RWPE2 (cell line): ENCODE measurements around the gene ZNF215.

Experiments
- ATAC-seq: fragments of 200-7000 bp; cut with Tn5 transposase; 3 replicates; pipeline ENCODE4 v1.9.1; 2021; ENCODE audit warnings: low read depth
- DNase-seq: peaks from one replicate; pipeline ENCODE4 v3.0.0-alpha.2; 2020; ENCODE audit warnings: low spot score
- H3K27ac ChIP-seq: fragments of 450-650 bp; 2 replicates; pipeline ENCODE4 v1.5.1; 2017; ENCODE audit warnings: mild to moderate bottlenecking; ENCODE audit not compliant: poor library complexity, severe bottlenecking
- H3K27me3 ChIP-seq: fragments of 250-450 bp; sonication (Bioruptor Pico); 2 replicates; pipeline ENCODE4 v1.5.1; 2021; ENCODE audit warnings: mild to moderate bottlenecking, moderate library complexity; ENCODE audit not compliant: insufficient read depth, poor library complexity, severe bottlenecking
- H3K36me3 ChIP-seq: fragments of 250-450 bp; sonication (Bioruptor Pico); 2 replicates; pipeline ENCODE4 v1.5.1; 2020; ENCODE audit warnings: low read depth, mild to moderate bottlenecking, moderate library complexity
- H3K4me1 ChIP-seq: fragments of 250-450 bp; sonication (Bioruptor Pico); 2 replicates; pipeline ENCODE4 v1.5.1; 2021; ENCODE audit warnings: mild to moderate bottlenecking, moderate library complexity; ENCODE audit not compliant: insufficient read depth, poor library complexity, severe bottlenecking
- H3K4me3 ChIP-seq: fragments of 250-450 bp; sonication (Bioruptor Pico); 2 replicates; pipeline ENCODE4 v1.5.1; 2021; ENCODE audit warnings: mild to moderate bottlenecking, moderate library complexity; ENCODE audit not compliant: severe bottlenecking
- H3K9me3 ChIP-seq: fragments of 250-450 bp; sonication (Bioruptor Pico); 2 replicates; pipeline ENCODE4 v1.5.1; 2021; ENCODE audit warnings: mild to moderate bottlenecking, moderate library complexity; ENCODE audit not compliant: severe bottlenecking
- TF ChIP-seq, protein P1 (sequence below): fragments of 450-650 bp; IDR thresholded peaks from one replicate; pipeline ENCODE4 v1.5.1; 2017; ENCODE audit warnings: mild to moderate bottlenecking, moderate library complexity; ENCODE audit not compliant: poor library complexity, severe bottlenecking

ZNF215 gene

GRCh38 chr11:6988506-6988905 is 62.3 kb downstream of the ZNF215 start:
- H3K9me3 ChIP-seq = no peaks in the 10 kb centered on the region
- H3K27me3 ChIP-seq = no peaks in the 10 kb centered on the region
- H3K36me3 ChIP-seq = no peaks in the 10 kb centered on the region
- no peak overlapping the region for H3K4me3 ChIP-seq
- no peak overlapping the region for H3K27ac ChIP-seq
- DNase-seq (no peak), ATAC-seq (no peak)
- H3K4me1 ChIP-seq = peaks cover 14% of the 10 kb centered on the region
- TF ChIP-seq, protein P1, sequence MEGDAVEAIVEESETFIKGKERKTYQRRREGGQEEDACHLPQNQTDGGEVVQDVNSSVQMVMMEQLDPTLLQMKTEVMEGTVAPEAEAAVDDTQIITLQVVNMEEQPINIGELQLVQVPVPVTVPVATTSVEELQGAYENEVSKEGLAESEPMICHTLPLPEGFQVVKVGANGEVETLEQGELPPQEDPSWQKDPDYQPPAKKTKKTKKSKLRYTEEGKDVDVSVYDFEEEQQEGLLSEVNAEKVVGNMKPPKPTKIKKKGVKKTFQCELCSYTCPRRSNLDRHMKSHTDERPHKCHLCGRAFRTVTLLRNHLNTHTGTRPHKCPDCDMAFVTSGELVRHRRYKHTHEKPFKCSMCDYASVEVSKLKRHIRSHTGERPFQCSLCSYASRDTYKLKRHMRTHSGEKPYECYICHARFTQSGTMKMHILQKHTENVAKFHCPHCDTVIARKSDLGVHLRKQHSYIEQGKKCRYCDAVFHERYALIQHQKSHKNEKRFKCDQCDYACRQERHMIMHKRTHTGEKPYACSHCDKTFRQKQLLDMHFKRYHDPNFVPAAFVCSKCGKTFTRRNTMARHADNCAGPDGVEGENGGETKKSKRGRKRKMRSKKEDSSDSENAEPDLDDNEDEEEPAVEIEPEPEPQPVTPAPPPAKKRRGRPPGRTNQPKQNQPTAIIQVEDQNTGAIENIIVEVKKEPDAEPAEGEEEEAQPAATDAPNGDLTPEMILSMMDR = no peak

- no peaks in the 10 kb centered on the region for H3K9me3 ChIP-seq
- no peak for ATAC-seq
- DNase-seq = no peak
- no peak overlapping the region for H3K27ac ChIP-seq
- H3K4me3 ChIP-seq = no peak overlapping the region
- H3K36me3 ChIP-seq = no peaks in the 10 kb centered on the region
- H3K27me3 ChIP-seq = no peaks in the 10 kb centered on the region
- TF ChIP-seq, protein P1 = no peak
- peaks cover 14% of the 10 kb centered on the region for H3K4me1 ChIP-seq
Measured at GRCh38 chr11:6991227-6991626, 65.0 kb downstream of the ZNF215 start.

DNA sequence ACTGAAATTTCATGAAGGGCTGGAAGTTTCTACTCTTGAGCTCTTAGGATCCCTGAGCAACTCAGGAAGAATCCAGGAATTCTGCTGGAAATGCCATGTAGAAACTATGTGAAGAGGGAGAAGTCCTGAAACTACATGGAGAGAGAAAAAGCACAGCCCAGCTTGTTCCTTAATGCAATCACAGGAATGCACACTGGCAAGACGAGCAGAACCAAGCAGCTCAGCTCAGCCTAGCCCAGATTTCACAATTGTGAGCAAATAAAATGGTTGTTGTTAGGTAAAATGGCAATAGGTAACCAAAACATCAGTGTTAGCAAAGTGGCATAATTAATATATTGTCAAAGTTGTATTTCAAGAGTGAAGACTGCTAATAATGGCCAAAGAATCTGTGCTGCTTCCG is 65.8 kb downstream of the ZNF215 start:
- no peaks in the 10 kb centered on the region for H3K9me3 ChIP-seq
- DNase-seq (no peak), ATAC-seq (no peak)
- no peaks in the 10 kb centered on the region for H3K36me3 ChIP-seq
- H3K4me3 ChIP-seq = no peak overlapping the region
- TF ChIP-seq, protein P1 = no peak
- no peaks in the 10 kb centered on the region for H3K27me3 ChIP-seq
- peak overlapping the region; percentile 14 for H3K27ac ChIP-seq
- H3K4me1 ChIP-seq = peaks cover 16% of the 10 kb centered on the region

- TF ChIP-seq, protein P1 = no peak
- H3K27me3 ChIP-seq = no peaks in the 10 kb centered on the region
- ATAC-seq (peak; percentile 91), DNase-seq (no peak)
- no peak overlapping the region for H3K4me3 ChIP-seq
- H3K27ac ChIP-seq = peak overlapping the region; percentile 14
- H3K4me1 ChIP-seq = peaks cover 16% of the 10 kb centered on the region
- H3K9me3 ChIP-seq = no peaks in the 10 kb centered on the region
- H3K36me3 ChIP-seq = no peaks in the 10 kb centered on the region
Measured at GRCh38 chr11:6992457-6993417, 66.5 kb downstream of the ZNF215 start.

DNA sequence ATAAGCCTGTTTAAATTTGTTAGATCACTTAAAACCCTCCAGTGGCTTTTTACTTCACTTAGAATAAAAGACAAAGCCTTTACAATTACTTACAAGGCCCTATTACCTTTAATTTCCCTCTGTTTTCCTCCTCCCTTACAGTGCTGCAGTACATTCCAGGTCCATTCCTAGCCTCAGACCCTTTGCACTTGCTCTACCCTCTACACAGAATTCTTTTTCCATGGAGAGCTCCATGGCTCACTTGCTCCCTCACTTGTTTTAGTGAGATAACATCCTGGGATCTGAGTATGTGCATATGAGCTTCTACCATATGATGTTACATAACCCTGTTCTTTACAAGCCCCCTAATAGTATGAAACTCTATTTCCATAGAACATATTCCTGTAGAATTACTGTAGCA is 69.5 kb downstream of the ZNF215 start:
- TF ChIP-seq, protein P1 = no peak
- Histone ChIP-seq H3K27me3 (no peaks in the 10 kb centered on the region), H3K4me3 (no peak overlapping the region), H3K27ac (no peak overlapping the region), H3K9me3 (no peaks in the 10 kb centered on the region), H3K4me1 (peaks cover 16% of the 10 kb centered on the region), H3K36me3 (no peaks in the 10 kb centered on the region; the same call in 1 of the 2 replicates)
- no peak for DNase-seq
- ATAC-seq = no peak
